Stimulated activated CD4-positive, alpha-beta T cell treated with anti-CD3 and anti-CD28 coated beads, Interleukin-2, amount 100 ng/mL, for 4 hours (primary cell): ENCODE data around the gene CPNE9.

Source experiments
- DNase-seq: peaks from one replicate; pipeline ENCODE4 v3.0.0-alpha.2; 2020; ENCODE audit warnings: low read depth

Gene CPNE9

GRCh38 chr3:9778143-9779074 lies 74.8 kb downstream of the CPNE9 start:
- DNase-seq: peak; percentile 63

GRCh38 chr3:9779075-9779593 lies 75.5 kb downstream of the CPNE9 start:
- no peak for DNase-seq
